Aorta (tissue), 5 donors: ENCODE data around the gene RARB. TPM values are rescaled to one million over a fixed set of nuclear protein-coding genes. Genes with fewer than 3 reads are reported as not detected.

Experiments
- ATAC-seq: fragments of 200-7000 bp; cut with Tn5 transposase; one replicate; pipeline ENCODE4 v1.9.1; 2022; ENCODE audit warnings: moderate library complexity; ENCODE audit not compliant: low FRiP score
- DNase-seq, 2 donors: peaks; one replicate each; pipeline ENCODE4 v3.0.0-alpha.2; 2020
- H3K27ac ChIP-seq, 2 donors: one replicate each; pipeline ENCODE4 v1.5.1; 2013; ENCODE audit warnings: low read length in 2 of 2, mild to moderate bottlenecking in 2 of 2, moderate library complexity in 2 of 2, control low read depth in 1 of 2, inconsistent platforms in 1 of 2, low read depth in 1 of 2
- H3K27me3 ChIP-seq, 2 donors: one replicate each; pipeline ENCODE4 v1.6.1; 2013; ENCODE audit warnings: control low read depth in 1 of 2, low read length in 1 of 2, mild to moderate bottlenecking in 1 of 2, moderate library complexity in 1 of 2; ENCODE audit not compliant: insufficient read depth in 2 of 2, control insufficient read depth in 1 of 2
- H3K36me3 ChIP-seq, 2 donors: one replicate each; pipeline ENCODE4 v1.6.1; 2013; ENCODE audit warnings: control low read depth in 1 of 2, low read length in 1 of 2, mild to moderate bottlenecking in 1 of 2; ENCODE audit not compliant: insufficient read depth in 2 of 2, control insufficient read depth in 1 of 2
- H3K4me1 ChIP-seq, 2 donors: one replicate each; pipeline ENCODE4 v1.6.1; 2013; ENCODE audit warnings: low read length in 2 of 2, control low read depth in 1 of 2, mild to moderate bottlenecking in 1 of 2, moderate library complexity in 1 of 2; ENCODE audit not compliant: insufficient read depth in 2 of 2, control insufficient read depth in 1 of 2
- H3K4me3 ChIP-seq, 2 donors: one replicate each; pipeline ENCODE4 v1.5.1; 2013; ENCODE audit warnings: low read length in 2 of 2, control low read depth in 1 of 2, mild to moderate bottlenecking in 1 of 2
- H3K9me3 ChIP-seq: one replicate; pipeline ENCODE4 v1.6.1; 2013; ENCODE audit warnings: mild to moderate bottlenecking, low read length; ENCODE audit not compliant: control insufficient read depth
- WGBS, 2 donors: extraction: QIAGEN DNeasy Blood & Tissue Kit; methylation state at CpG; one replicate each; pipeline ENCODE4 v1.1.7; 2013; 5-methylcytosine and 5-hydroxymethylcytosine counted together
- intact Hi-C, 2 donors: fragments of 100-400 bp; cut with DNase I; formaldehyde crosslinking; loops; one replicate each; pipeline versions ENCODE4 v1.14.2 to v1.15.0; 2022
- polyA plus RNA-seq, 2 donors: library from polyadenylated mRNA; stranded (reverse); fragments of 200-250 nt; gene quantifications; one replicate each; pipeline ENCODE4 v1.2.3, GENCODE V29; 2013
- total RNA-seq, 2 donors: library from RNA; stranded (reverse); fragmentation: NEBNext Ultra II Directional; extraction: Animal tissue kit (Norgen Biotek cat#: 25700); gene quantifications; one replicate each; pipeline ENCODE4 v1.2.1, GENCODE V29; 2021
- donor health status: healthy with polysubstance abuse.
- donor health status: Bipolar disorder and iron deficiency.
- donor health status: DM: no; HTN: no; CAD: no.
- donor health status: DM: no; HTN: no; CAD: no.
- donor health status: DM: yes; HTN: yes; CAD: no.

Gene RARB
- total and polyA plus RNA-seq, 4 donors: 1.6 to 7.0 (median 4.4) TPM

- Histone ChIP-seq H3K4me3 (no peak overlapping the region), H3K27ac (no peak overlapping the region), H3K9me3 (no peaks in the 10 kb centered on the region), H3K4me1 (no peaks in the 10 kb centered on the region), H3K36me3 (no peaks in the 10 kb centered on the region), H3K27me3 (no peaks in the 10 kb centered on the region)
- ATAC-seq: no peak
- WGBS, 2 donors: 93 to 96% methylated on average over 2 of the region's 2 CpGs
- DNase-seq: no peak
- intact Hi-C loops: no loop called here
Observed at GRCh38 chr3:25396251-25396650, 31.8 kb upstream of the RARB start.

- Histone ChIP-seq H3K4me1 (no peaks in the 10 kb centered on the region), H3K36me3 (no peaks in the 10 kb centered on the region), H3K9me3 (no peaks in the 10 kb centered on the region), H3K27me3 (no peaks in the 10 kb centered on the region), H3K27ac (no peak overlapping the region), H3K4me3 (no peak overlapping the region)
- no peak for DNase-seq
- WGBS, 2 donors: 98 to 100% methylated on average over 4 of the region's 4 CpGs
- intact Hi-C loops: no loop called here
- ATAC-seq: no peak
Observed at GRCh38 chr3:25396686-25397085, 31.4 kb upstream of the RARB start.

GRCh38 chr3:25397150-25397549 is 30.9 kb upstream of the RARB start:
- WGBS, 2 donors: 94 to 95% methylated on average over 2 of the region's 2 CpGs
- H3K4me1 ChIP-seq: no peaks in the 10 kb centered on the region
- intact Hi-C loops: no loop called here
- no peak overlapping the region for H3K4me3 ChIP-seq
- ATAC-seq (no peak), DNase-seq (no peak)
- H3K9me3 ChIP-seq: no peaks in the 10 kb centered on the region
- H3K36me3 ChIP-seq: no peaks in the 10 kb centered on the region
- no peak overlapping the region for H3K27ac ChIP-seq
- no peaks in the 10 kb centered on the region for H3K27me3 ChIP-seq

- intact Hi-C loops: no loop called here
- Histone ChIP-seq H3K4me3 (no peak overlapping the region), H3K27ac (no peak overlapping the region), H3K36me3 (no peaks in the 10 kb centered on the region), H3K4me1 (no peaks in the 10 kb centered on the region), H3K9me3 (no peaks in the 10 kb centered on the region), H3K27me3 (no peaks in the 10 kb centered on the region)
- DNase-seq (no peak), ATAC-seq (no peak)
- 3 to 8% methylated on average over 1 of the region's 1 CpG for WGBS, 2 donors
Observed at GRCh38 chr3:25400587-25400986, 27.5 kb upstream of the RARB start.

- Histone ChIP-seq H3K27ac (no peak overlapping the region), H3K4me1 (no peaks in the 10 kb centered on the region), H3K36me3 (no peaks in the 10 kb centered on the region), H3K27me3 (no peaks in the 10 kb centered on the region), H3K9me3 (no peaks in the 10 kb centered on the region), H3K4me3 (no peak overlapping the region)
- intact Hi-C loops: no loop called here
- ATAC-seq: no peak
- WGBS, 2 donors: 86 to 93% methylated on average over 4 of the region's 4 CpGs
- no peak for DNase-seq
Observed at GRCh38 chr3:25403968-25404367, 24.1 kb upstream of the RARB start.

GRCh38 chr3:25404569-25404968 is 23.5 kb upstream of the RARB start:
- no peak overlapping the region for H3K27ac ChIP-seq
- WGBS, 2 donors: 96 to 97% methylated on average over 4 of the region's 4 CpGs
- intact Hi-C loops: no loop called here
- no peaks in the 10 kb centered on the region for H3K4me1 ChIP-seq
- ATAC-seq (no peak), DNase-seq (no peak)
- H3K27me3 ChIP-seq: no peaks in the 10 kb centered on the region
- no peak overlapping the region for H3K4me3 ChIP-seq
- H3K36me3 ChIP-seq: no peaks in the 10 kb centered on the region
- H3K9me3 ChIP-seq: no peaks in the 10 kb centered on the region

GRCh38 chr3:25405335-25405734 is 22.7 kb upstream of the RARB start:
- H3K9me3 ChIP-seq: no peaks in the 10 kb centered on the region
- H3K4me1 ChIP-seq: no peaks in the 10 kb centered on the region
- no peaks in the 10 kb centered on the region for H3K27me3 ChIP-seq
- DNase-seq (no peak), ATAC-seq (no peak)
- no peak overlapping the region for H3K4me3 ChIP-seq
- H3K27ac ChIP-seq: no peak overlapping the region
- WGBS, 2 donors: 93 to 96% methylated on average over 1 of the region's 1 CpG
- intact Hi-C loops: no loop called here
- no peaks in the 10 kb centered on the region for H3K36me3 ChIP-seq

GRCh38 chr3:25410703-25411102 is 17.4 kb upstream of the RARB start:
- H3K27ac ChIP-seq: no peak overlapping the region
- H3K36me3 ChIP-seq: no peaks in the 10 kb centered on the region
- ATAC-seq (no peak), DNase-seq (no peak)
- H3K27me3 ChIP-seq: no peaks in the 10 kb centered on the region
- WGBS, 2 donors: 90 to 92% methylated on average over 4 of the region's 4 CpGs
- no peaks in the 10 kb centered on the region for H3K4me1 ChIP-seq
- no peak overlapping the region for H3K4me3 ChIP-seq
- intact Hi-C loops: no loop called here
- no peaks in the 10 kb centered on the region for H3K9me3 ChIP-seq

- no peak overlapping the region for H3K27ac ChIP-seq
- no peaks in the 10 kb centered on the region for H3K27me3 ChIP-seq
- DNase-seq (no peak), ATAC-seq (no peak)
- peaks cover 2% of the 10 kb centered on the region for H3K9me3 ChIP-seq
- intact Hi-C loops: no loop called here
- H3K36me3 ChIP-seq: no peaks in the 10 kb centered on the region
- no peaks in the 10 kb centered on the region for H3K4me1 ChIP-seq
- H3K4me3 ChIP-seq: no peak overlapping the region
Observed at GRCh38 chr3:25412269-25412668, 15.8 kb upstream of the RARB start.
